Astrocyte of the cerebellum (primary cell): Measurements from ENCODE around the gene ANXA2.
"Not testable (repeated sequence)": the region's sequence is repeated elsewhere in the genome, so short reads cannot be mapped to it uniquely, and the experiment has no call there.

ENCODE experiments used
- DNase-seq: peaks from one replicate; pipeline ENCODE4 v3.0.0-alpha.2; 2011; ENCODE audit warnings: low read depth
- H3K4me3 ChIP-seq: 2 replicates; pipeline ENCODE4 v1.5.1; 2011; ENCODE audit warnings: mild to moderate bottlenecking, low read depth, low read length, moderate library complexity
- CTCF ChIP-seq: IDR thresholded peaks from 2 replicates; pipeline ENCODE4 v1.5.1; 2012; ENCODE audit warnings: low read length, low read depth, moderate library complexity, mild to moderate bottlenecking; ENCODE audit errors: missing control alignments
- in situ Hi-C: cut with HindIII; loops from 2 replicates; pipeline ENCODE4 v1.10.0; 2017; ENCODE audit warnings: low sequenced_read_pairs

The ANXA2 gene

GRCh38 chr15:60413231-60413824 lies 15.5 kb upstream of the ANXA2 start:
- no peak overlapping the region for H3K4me3 ChIP-seq

GRCh38 chr15:60412807-60413206 lies 15.0 kb upstream of the ANXA2 start:
- DNase-seq, in situ Hi-C loops, H3K4me3 ChIP-seq: not testable (repeated sequence)

More at GRCh38 chr15:60413231-60413824, 15.5 kb upstream of the ANXA2 start:
- DNase-seq: no peak
- in situ Hi-C loops: no loop called here
- no peak for TF ChIP-seq CTCF

- no peak overlapping the region for H3K4me3 ChIP-seq
- TF ChIP-seq CTCF: no peak
- no peak for DNase-seq
- in situ Hi-C loops: no loop called here
Measured at GRCh38 chr15:60411774-60412425, 14.1 kb upstream of the ANXA2 start.

- DNase-seq, in situ Hi-C loops, H3K4me3 ChIP-seq: not testable (repeated sequence)
Measured at GRCh38 chr15:60410350-60410749, 12.6 kb upstream of the ANXA2 start.

GRCh38 chr15:60408463-60408981 lies 10.7 kb upstream of the ANXA2 start:
- TF ChIP-seq CTCF: no peak
- H3K4me3 ChIP-seq: no peak overlapping the region
- in situ Hi-C loops: no loop called here
- DNase-seq: no peak

GRCh38 chr15:60407415-60407805 lies 9.6 kb upstream of the ANXA2 start:
- DNase-seq: peak; percentile 66
- H3K4me3 ChIP-seq: no peak overlapping the region
- no peak for TF ChIP-seq CTCF
- in situ Hi-C loops: no loop called here

- no peak overlapping the region for H3K4me3 ChIP-seq
- DNase-seq: no peak
- in situ Hi-C loops: no loop called here
- TF ChIP-seq CTCF: no peak
Measured at GRCh38 chr15:60406513-60407414, 9.0 kb upstream of the ANXA2 start.
